IPS-18c (cell line): ENCODE data around the gene DNAH5.

Experiments used
- H3K4me3 ChIP-seq: 2 replicates; pipeline ENCODE4 v1.7.0; 2013; ENCODE audit warnings: low read depth, mild to moderate bottlenecking, low read length, moderate library complexity; ENCODE audit not compliant: insufficient read depth
- H3K9me3 ChIP-seq: one replicate; pipeline ENCODE4 v1.6.1; 2013; ENCODE audit warnings: mild to moderate bottlenecking, low read length, moderate library complexity; ENCODE audit not compliant: control insufficient read depth, insufficient read depth

DNAH5 gene

DNA sequence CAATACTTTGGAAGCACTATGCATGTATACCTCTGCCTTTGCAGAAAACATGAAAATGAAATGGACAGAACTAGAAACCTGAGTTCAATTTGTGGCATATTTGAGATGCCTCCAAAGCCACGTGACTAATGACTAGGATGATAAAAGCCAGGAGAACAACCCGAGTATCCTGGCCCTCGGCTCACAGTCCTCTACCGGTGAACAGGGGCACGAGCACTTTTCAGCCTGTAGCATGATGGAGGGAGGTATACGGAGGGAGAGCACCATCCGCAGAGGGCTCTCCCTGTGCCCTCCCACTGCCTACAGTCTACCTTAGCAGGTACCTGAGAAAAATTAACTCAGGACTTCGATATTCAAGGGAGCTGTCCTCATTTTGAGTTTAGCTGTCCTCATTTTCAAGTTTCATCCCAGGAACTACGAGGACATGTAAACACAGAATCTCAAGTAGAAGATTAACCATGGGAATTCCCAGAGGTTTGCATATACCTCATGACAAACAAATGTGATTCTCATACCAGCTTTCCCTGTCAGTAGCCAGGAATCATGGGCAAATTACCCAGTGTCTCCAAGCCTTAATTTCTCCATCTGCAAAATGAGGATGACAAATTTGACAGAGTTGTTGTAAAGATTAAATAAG lies 249.3 kb downstream of the DNAH5 start:
- H3K4me3 ChIP-seq, result no peak overlapping the region
- no peaks in the 10 kb centered on the region for H3K9me3 ChIP-seq

DNA sequence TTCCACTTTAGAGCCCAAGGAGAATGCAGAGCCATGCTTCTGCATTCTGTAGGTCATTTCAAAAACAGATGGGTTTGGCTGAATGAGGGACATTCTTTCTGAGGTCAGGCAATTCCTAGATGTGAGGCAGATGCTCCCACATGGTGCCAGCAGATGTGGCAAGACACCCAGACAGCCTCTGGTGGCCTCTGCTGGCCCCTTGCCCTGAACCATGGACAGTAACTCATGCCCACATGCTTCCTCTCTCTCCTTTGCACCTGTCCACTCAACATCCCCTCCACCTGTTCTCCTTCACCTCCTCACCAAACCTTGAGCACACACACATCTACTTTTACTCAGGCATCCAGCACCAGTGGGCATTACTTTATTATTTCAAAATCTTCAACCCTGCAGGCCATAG lies 252.3 kb downstream of the DNAH5 start:
- no peak overlapping the region for H3K4me3 ChIP-seq
- no peaks in the 10 kb centered on the region for H3K9me3 ChIP-seq

DNA sequence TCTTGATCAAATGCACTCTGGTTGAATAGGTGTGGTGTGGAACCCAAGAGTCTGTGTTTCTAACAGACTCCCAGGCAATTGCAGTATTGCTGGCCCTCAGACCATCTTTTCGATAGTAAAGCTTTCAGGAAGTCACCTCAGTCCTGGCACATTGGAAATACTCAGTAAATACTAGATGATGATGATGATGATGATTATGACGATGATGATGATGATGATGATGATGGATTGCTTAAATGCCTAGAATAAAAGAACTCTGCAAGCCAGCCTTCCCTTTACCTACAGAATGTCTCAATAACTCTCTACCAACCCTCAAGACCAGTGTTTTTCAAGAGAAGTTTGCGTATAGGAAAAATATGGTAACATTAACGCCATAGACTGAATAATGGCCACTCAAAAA lies 268.0 kb downstream of the DNAH5 start:
- Histone ChIP-seq H3K9me3 (peaks cover 2% of the 10 kb centered on the region), H3K4me3 (no peak overlapping the region)

DNA sequence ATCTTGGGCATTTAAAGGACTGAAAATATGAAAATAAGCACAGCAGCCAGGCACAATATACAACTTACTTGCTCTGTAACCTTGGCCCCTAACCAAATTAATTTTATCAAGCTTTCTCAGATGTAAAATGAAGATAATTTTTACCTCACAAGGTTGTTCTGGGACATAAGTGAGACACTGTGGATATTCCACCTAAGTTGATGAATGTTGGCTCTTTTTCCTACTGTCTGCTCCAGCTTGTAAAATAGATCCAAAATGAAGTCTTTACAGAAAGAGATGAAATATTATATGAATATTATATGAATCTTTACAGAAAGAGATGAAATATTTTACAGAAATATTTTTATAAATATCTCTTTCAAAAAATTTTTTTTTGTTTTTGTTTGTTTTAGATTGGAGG lies 270.1 kb downstream of the DNAH5 start:
- peaks cover 2% of the 10 kb centered on the region for H3K9me3 ChIP-seq
- H3K4me3 ChIP-seq, result no peak overlapping the region

DNA sequence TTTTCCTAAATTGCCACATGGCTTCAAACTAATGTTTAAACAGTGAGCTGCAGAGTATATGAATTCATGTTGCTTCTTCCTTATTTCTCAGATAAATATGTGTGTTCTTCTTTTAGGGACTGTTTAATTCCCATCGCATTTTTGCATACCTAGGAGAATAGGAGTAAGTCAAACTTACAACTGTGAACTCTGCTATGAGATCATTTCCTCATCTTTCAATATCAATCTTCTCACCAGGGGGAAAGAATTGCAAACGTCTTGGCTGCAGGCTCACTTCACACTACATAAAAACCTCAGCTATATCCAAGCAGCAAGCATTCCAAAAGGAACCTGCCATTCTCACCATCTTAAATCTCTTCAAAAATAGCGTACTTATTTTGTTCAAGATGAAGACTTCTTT lies 271.0 kb downstream of the DNAH5 start:
- Histone ChIP-seq H3K9me3 (peaks cover 2% of the 10 kb centered on the region), H3K4me3 (no peak overlapping the region)

DNA sequence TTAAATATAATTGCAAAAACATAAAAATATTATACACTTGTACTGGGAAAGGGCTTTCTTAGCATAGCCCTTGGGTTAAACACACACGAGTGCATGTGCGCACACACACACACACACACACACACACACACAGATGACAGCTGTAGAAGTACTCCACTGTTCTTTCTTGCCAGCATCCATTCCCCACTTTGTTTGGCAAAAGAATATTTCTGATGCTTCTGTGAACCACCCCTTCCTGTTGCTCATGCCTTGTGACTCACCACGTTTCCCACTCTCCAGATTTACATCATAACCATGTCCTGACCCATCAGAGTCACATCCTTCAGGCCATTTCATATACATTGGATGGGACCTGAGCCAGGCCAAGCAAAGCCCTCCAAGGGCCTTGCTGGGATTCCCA lies 280.1 kb downstream of the DNAH5 start:
- H3K4me3 ChIP-seq, result no peak overlapping the region
- no peaks in the 10 kb centered on the region for H3K9me3 ChIP-seq

DNA sequence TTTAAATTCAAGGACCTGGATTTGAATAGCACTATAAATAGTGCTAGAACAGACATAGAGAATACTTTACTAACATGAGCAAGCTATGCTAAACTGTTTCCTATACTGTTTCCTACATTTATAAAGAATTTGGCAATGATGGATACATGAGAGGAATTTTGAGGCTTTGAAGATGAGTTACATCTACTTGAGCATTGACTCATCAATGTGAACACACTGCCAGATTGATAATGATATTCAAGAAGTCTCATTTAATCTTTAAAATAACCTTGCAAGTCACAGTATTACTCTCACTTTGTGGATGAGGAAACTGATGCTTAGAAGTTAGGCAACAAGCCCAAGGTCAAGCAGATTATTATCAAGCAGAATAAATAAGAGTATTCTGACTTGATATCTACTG lies 281.9 kb downstream of the DNAH5 start:
- H3K9me3 ChIP-seq, result no peaks in the 10 kb centered on the region
- no peak overlapping the region for H3K4me3 ChIP-seq

DNA sequence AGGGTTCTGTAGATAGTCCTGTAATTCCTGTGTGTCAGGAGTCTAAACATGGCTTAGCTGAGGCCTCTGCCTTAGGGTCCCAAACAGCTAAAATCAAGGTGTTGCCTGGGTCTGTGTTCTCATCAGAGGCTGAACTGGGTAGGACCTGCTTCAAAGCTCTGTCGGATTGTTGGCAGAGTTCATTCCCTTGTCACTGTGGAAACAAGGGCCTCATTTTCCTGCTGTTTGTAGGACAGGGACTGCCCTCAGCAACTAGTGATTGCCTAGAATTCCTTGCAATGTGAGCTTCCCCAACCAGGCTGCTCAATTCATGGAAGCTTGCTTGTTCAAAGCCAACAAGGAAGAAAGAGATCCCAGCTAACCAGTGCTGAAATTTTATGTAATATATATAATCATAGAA lies 283.2 kb downstream of the DNAH5 start:
- H3K4me3 ChIP-seq, result no peak overlapping the region

DNA sequence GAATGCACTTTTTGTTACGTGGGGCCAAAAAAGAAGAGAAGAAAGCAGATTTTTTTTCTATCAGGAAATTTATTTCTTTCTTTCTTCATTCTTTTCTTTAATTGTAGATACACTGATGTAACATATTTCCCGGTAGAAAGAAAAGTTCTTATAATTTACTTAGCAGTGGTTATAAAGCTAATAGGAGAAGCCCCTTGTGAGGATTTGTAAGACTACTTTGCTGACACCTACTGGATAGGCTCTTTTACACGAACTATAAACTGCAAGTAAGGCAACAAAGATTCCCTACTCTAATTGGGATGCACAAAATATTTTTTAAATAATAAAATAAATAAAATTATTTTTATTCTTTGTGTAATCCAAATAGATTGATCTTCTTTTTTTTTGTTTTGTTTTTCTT lies 284.4 kb downstream of the DNAH5 start:
- no peak overlapping the region for H3K4me3 ChIP-seq
- no peaks in the 10 kb centered on the region for H3K9me3 ChIP-seq

More for the DNA sequence above, 283.2 kb downstream of the DNAH5 start:
- H3K9me3 ChIP-seq, result no peaks in the 10 kb centered on the region

DNA sequence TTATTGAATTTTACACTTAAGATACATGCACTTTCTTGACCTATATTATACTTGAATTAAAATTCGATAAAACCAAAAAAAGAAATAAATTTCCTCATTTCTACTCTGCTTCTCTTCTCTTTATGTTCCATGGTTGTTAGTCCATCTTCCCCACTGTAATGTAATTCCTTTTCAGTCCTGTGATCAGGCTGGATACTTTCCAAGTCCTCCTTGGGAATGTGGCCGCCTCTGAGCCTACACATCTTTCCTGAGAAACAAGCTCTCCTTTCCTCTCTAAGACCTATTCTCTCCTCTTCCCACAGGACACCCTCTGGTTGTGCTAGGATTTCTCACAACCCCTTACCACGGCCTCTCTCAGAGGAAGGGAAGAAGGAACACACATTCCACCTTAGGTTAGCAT lies 285.1 kb downstream of the DNAH5 start:
- no peak overlapping the region for H3K4me3 ChIP-seq

DNA sequence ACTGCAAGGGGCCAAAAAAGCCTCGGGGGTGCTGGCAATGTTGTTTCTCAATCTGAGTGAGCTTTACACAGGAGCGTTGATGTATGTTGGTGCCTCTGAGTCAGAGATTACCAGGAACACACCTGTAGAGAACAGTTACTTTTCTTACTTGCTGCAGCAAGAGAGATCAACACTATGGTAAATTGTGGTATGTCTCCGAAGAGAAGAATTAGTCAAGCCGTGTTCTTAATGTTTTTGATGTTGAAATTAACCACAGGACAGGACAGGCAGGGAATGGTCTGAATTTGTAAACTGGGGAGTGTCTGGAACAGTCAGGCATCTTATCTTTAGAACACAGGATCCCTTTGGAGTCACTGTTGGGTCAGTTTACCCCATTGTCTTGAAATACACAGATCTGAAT lies 285.7 kb downstream of the DNAH5 start:
- H3K9me3 ChIP-seq, result no peaks in the 10 kb centered on the region
- H3K4me3 ChIP-seq, result no peak overlapping the region

More for the DNA sequence above, 285.1 kb downstream of the DNAH5 start:
- H3K9me3 ChIP-seq, result no peaks in the 10 kb centered on the region

DNA sequence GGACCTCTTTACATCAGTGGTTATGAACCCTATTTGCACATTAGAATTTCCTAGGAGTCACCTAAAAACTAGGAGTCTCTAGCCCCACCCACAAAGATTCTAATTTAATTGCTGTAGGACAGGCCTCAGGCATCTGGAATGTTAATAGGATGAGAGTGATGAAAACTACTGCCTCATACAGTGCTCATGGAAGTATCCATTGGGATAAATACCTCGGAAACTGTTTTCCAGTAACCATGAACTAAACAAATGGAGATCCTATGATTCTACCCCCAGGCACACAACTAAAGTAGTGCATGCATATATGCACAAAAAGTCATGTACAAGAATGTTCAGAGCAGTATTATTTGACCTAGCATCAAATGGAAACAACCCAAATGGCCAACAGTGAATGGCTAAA lies 286.3 kb downstream of the DNAH5 start:
- H3K4me3 ChIP-seq, result no peak overlapping the region
- no peaks in the 10 kb centered on the region for H3K9me3 ChIP-seq

DNA sequence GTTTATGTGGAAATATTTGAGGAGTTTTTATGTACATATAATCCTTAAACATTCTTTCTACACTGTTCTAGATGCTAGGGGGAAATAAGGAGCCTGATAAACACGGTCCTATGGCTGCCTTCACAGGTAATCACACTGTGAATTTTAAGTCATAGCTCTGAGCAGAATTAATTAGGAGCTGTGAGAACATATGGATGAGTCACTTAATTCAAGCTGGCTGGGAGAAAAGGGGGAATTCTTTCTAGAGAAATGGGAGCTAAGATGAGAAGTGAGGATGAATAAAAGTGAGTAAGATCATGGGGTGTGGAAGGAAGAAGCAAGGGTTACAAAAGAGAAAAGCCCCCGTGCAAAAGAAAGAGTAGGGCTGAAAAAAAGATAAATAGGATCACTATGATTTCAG lies 290.8 kb downstream of the DNAH5 start:
- H3K9me3 ChIP-seq, result no peaks in the 10 kb centered on the region
- H3K4me3 ChIP-seq, result no peak overlapping the region

DNA sequence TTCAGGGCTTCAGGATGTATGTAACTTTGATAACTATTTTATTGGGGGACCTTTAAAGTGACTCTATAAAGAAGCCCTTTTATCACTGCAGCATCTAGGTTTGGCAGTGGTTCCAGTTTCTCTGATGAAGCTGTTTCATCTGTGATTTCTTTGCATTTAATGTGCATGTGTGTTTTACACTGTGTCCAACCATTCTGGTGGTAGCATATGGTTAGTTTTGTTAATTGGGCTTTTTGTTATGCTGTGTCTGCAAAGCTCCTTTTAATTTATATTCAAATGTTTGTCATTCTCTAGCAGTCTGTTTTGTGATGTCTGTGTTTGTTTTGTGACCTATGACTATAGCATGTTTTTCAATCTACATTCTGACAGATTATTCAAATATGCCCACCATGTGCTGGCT lies 294.8 kb downstream of the DNAH5 start:
- H3K4me3 ChIP-seq, result no peak overlapping the region

DNA sequence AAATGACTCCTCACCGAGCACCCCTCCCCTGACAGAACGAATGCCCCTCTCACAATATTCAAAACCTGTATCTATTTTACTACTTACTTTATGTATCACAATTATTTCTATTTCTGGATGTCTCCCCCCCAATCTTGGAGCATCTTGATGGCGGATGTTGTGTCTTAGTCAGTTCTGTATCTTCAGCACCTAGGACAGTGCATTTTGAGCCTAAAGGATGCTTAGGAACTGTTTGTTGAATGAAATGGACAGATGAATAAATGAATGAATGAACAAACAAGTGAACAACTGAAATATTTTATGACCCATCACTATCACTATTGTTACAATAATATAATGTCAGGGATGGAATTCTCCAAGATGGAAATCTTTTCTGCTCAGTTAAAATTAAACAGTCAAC lies 295.7 kb downstream of the DNAH5 start:
- no peak overlapping the region for H3K4me3 ChIP-seq
- no peaks in the 10 kb centered on the region for H3K9me3 ChIP-seq

More for the DNA sequence above, 294.8 kb downstream of the DNAH5 start:
- H3K9me3 ChIP-seq, result no peaks in the 10 kb centered on the region

DNA sequence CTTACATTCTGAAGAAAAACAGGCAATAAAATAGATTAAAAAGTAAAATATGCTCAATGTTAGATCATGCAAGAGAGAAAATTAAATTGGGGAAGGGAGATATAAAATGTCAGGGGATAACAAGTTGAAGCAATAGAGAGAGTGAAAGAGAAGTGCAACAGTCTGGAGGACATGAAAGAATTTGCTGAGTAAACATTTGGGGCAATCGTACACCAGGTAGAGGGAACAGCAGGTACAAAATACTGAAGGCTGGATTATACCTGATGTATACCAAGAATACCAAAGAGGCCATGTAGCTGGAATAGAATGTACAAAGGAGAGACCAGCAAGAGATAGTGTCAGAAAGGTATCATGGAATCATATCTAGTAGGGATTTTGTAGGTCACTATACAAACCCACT lies 300.8 kb downstream of the DNAH5 start:
- no peak overlapping the region for H3K4me3 ChIP-seq
- no peaks in the 10 kb centered on the region for H3K9me3 ChIP-seq

DNA sequence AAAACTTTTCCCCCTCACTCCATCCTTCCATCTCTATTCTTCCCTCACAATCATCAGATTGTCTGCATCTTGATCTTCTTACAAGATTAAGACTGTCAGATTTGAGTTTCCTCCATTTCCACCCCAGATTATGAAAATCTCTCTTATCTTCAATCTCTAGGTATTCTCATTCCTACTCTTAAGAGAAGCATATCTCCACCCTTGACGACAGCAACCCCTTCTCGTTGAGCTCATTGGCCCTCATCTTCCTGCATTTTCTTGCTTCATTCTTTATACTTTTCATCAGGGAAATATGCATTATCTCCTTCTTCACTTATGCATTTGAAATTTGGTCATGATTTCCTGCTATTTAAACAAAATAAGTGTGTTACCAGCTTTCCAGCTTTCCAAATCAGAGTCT lies 301.3 kb downstream of the DNAH5 start:
- Histone ChIP-seq H3K9me3 (no peaks in the 10 kb centered on the region), H3K4me3 (no peak overlapping the region)
